ENCODE measurements around the gene GSX1.

GRCh38 chr13:27789495-27790303 lies 2.6 kb upstream of the GSX1 start:
- TF ChIP-seq POLR2A (IDR thresholded peaks at IDR 0.05; ENCODE audit: low read depth, low read length) (no peak), MXI1 (IDR thresholded peaks at IDR 0.05; ENCODE audit: borderline replicate concordance, low read depth, low read length) (no peak), SMC3 (IDR thresholded peaks at IDR 0.05; ENCODE audit: low read depth, low read length) (no peak), CTCF (conservative IDR thresholded peaks at IDR 0.05; ENCODE audit: low read depth, low read length) (no peak), USF2 (IDR thresholded peaks at IDR 0.05; ENCODE audit: low read depth, low read length) (no peak), BHLHE40 (IDR thresholded peaks at IDR 0.05; ENCODE audit: low read depth, low read length) (no peak)

Measured in IMR-90 (cell line).